ENCODE measurements around the gene CDH2.

CDH2 gene

GRCh38 chr18:28080876-28081300 is 96.0 kb downstream of the CDH2 start:
- no peak for DNase-seq

- no peak for DNase-seq
Measured at GRCh38 chr18:28079883-28080282, 97.0 kb downstream of the CDH2 start.

- no peak for DNase-seq
Measured at GRCh38 chr18:28078849-28079248, 98.1 kb downstream of the CDH2 start.

- DNase-seq, result no peak
Measured at GRCh38 chr18:28078298-28078697, 98.6 kb downstream of the CDH2 start.

- DNase-seq, result no peak
Measured at GRCh38 chr18:28075501-28075900, 101.4 kb downstream of the CDH2 start.

GRCh38 chr18:28074076-28074475 is 102.9 kb downstream of the CDH2 start:
- no peak for DNase-seq

GRCh38 chr18:28073658-28074057 is 103.3 kb downstream of the CDH2 start:
- DNase-seq, result no peak

- DNase-seq, result no peak
Measured at GRCh38 chr18:28071199-28071598, 105.7 kb downstream of the CDH2 start.

GRCh38 chr18:28068207-28068606 is 108.7 kb downstream of the CDH2 start:
- no peak for DNase-seq

- DNase-seq, result no peak
Measured at GRCh38 chr18:28067346-28067745, 109.6 kb downstream of the CDH2 start.

- no peak for DNase-seq
Measured at GRCh38 chr18:28065793-28066186, 111.1 kb downstream of the CDH2 start.

- DNase-seq, result no peak
Measured at GRCh38 chr18:28065031-28065792, 111.7 kb downstream of the CDH2 start.

- DNase-seq, result no peak
Measured at GRCh38 chr18:28063926-28064325, 113.0 kb downstream of the CDH2 start.

- DNase-seq, result no peak
Measured at GRCh38 chr18:28063271-28063761, 113.6 kb downstream of the CDH2 start.

- no peak for DNase-seq
Measured at GRCh38 chr18:28062443-28062842, 114.5 kb downstream of the CDH2 start.

- no peak for DNase-seq
Measured at GRCh38 chr18:28059861-28060260, 117.1 kb downstream of the CDH2 start.

- DNase-seq, result no peak
Measured at GRCh38 chr18:28050545-28050944, 126.4 kb downstream of the CDH2 start.

GRCh38 chr18:28048612-28049011 is 128.3 kb downstream of the CDH2 start:
- DNase-seq, result no peak

GRCh38 chr18:28045880-28046279 is 131.1 kb downstream of the CDH2 start:
- DNase-seq, result no peak

- no peak for DNase-seq
Measured at GRCh38 chr18:28045176-28045810, 131.6 kb downstream of the CDH2 start.

- DNase-seq, result no peak
Measured at GRCh38 chr18:28044036-28044435, 132.9 kb downstream of the CDH2 start.

- no peak for DNase-seq
Measured at GRCh38 chr18:28043631-28044030, 133.3 kb downstream of the CDH2 start.

GRCh38 chr18:28041366-28041765 is 135.6 kb downstream of the CDH2 start:
- no peak for DNase-seq

- DNase-seq, result no peak
Measured at GRCh38 chr18:28040716-28041115, 136.2 kb downstream of the CDH2 start.
